ENCODE results near the gene LPP.

The LPP gene

GRCh38 chr3:188926741-188927511, 773.0 kb downstream of the LPP start:
- Histone ChIP-seq H3K9me3 (ENCODE audit: low read length) (no peaks in the 10 kb centered on the region), H3K79me2 (ENCODE audit: insufficient read depth, low read length) (no peaks in the 10 kb centered on the region), H3F3A (ENCODE audit: insufficient read depth, low read length) (no peaks in the 10 kb centered on the region), H3K9me2 (ENCODE audit: low read depth, low read length) (no peaks in the 10 kb centered on the region), H3K4me2 (ENCODE audit: low read length) (no peak overlapping the region), H3K36me3 (ENCODE audit: insufficient read depth, low read length) (no peaks in the 10 kb centered on the region), H4K20me1 (ENCODE audit: insufficient read depth, low read length) (no peaks in the 10 kb centered on the region), H3K4me1 (ENCODE audit: insufficient read depth, low read length, severe bottlenecking) (peaks cover 10% of the 10 kb centered on the region), H3K4me3 (ENCODE audit: low read depth, low read length, poor library complexity, severe bottlenecking) (no peak overlapping the region), H2AFZ (ENCODE audit: low read length) (no peak overlapping the region), H3K27ac (ENCODE audit: low read depth, low read length, poor library complexity, severe bottlenecking) (no peak overlapping the region), H3K27me3 (ENCODE audit: insufficient read depth, low read length) (no peaks in the 10 kb centered on the region), H3K9ac (ENCODE audit: low read length) (no peak overlapping the region)
- TF ChIP-seq CTCF (IDR thresholded peaks at IDR 0.05; ENCODE audit: low read length), result no peak
- no peak for TF ChIP-seq EZH2 (IDR thresholded peaks at IDR 0.05; ENCODE audit: borderline replicate concordance, low read length)

- Histone ChIP-seq H3K9me2 (ENCODE audit: low read depth, low read length) (no peaks in the 10 kb centered on the region), H3K9me3 (ENCODE audit: low read length) (no peaks in the 10 kb centered on the region), H3K27me3 (ENCODE audit: insufficient read depth, low read length) (no peaks in the 10 kb centered on the region), H3K4me1 (ENCODE audit: insufficient read depth, low read length, severe bottlenecking) (peaks cover 10% of the 10 kb centered on the region), H3K27ac (ENCODE audit: low read depth, low read length, poor library complexity, severe bottlenecking) (no peak overlapping the region), H3F3A (ENCODE audit: insufficient read depth, low read length) (no peaks in the 10 kb centered on the region), H3K4me3 (ENCODE audit: low read depth, low read length, poor library complexity, severe bottlenecking) (no peak overlapping the region), H3K9ac (ENCODE audit: low read length) (no peak overlapping the region), H4K20me1 (ENCODE audit: insufficient read depth, low read length) (no peaks in the 10 kb centered on the region), H3K79me2 (ENCODE audit: insufficient read depth, low read length) (no peaks in the 10 kb centered on the region), H3K36me3 (ENCODE audit: insufficient read depth, low read length) (no peaks in the 10 kb centered on the region), H3K4me2 (ENCODE audit: low read length) (no peak overlapping the region), H2AFZ (ENCODE audit: low read length) (no peak overlapping the region)
- TF ChIP-seq EZH2 (IDR thresholded peaks at IDR 0.05; ENCODE audit: borderline replicate concordance, low read length) (no peak), CTCF (IDR thresholded peaks at IDR 0.05; ENCODE audit: low read length) (no peak)
These were observed 774.0 kb downstream of the LPP start for GRCh38 chr3:188927971-188928370.

- Histone ChIP-seq H3F3A (ENCODE audit: insufficient read depth, low read length) (no peaks in the 10 kb centered on the region), H3K27ac (ENCODE audit: low read depth, low read length, poor library complexity, severe bottlenecking) (no peak overlapping the region), H3K4me3 (ENCODE audit: low read depth, low read length, poor library complexity, severe bottlenecking) (no peak overlapping the region), H3K9ac (ENCODE audit: low read length) (no peak overlapping the region), H3K4me2 (ENCODE audit: low read length) (no peak overlapping the region), H2AFZ (ENCODE audit: low read length) (no peak overlapping the region), H3K9me3 (ENCODE audit: low read length) (no peaks in the 10 kb centered on the region), H3K4me1 (ENCODE audit: insufficient read depth, low read length, severe bottlenecking) (peaks cover 10% of the 10 kb centered on the region), H3K27me3 (ENCODE audit: insufficient read depth, low read length) (no peaks in the 10 kb centered on the region), H3K79me2 (ENCODE audit: insufficient read depth, low read length) (no peaks in the 10 kb centered on the region), H4K20me1 (ENCODE audit: insufficient read depth, low read length) (no peaks in the 10 kb centered on the region), H3K9me2 (ENCODE audit: low read depth, low read length) (no peaks in the 10 kb centered on the region), H3K36me3 (ENCODE audit: insufficient read depth, low read length) (no peaks in the 10 kb centered on the region)
- TF ChIP-seq CTCF (IDR thresholded peaks at IDR 0.05; ENCODE audit: low read length), result no peak
These were observed 775.2 kb downstream of the LPP start for GRCh38 chr3:188929137-188929536.
